Fibroblast of upper back skin (primary cell): ENCODE measurements around the gene RNF168.
A peak's percentile ranks its signal among the peaks of the same experiment; 100 is the strongest.
"Not testable (repeated sequence)": the region's sequence is repeated elsewhere in the genome, so short reads cannot be mapped to it uniquely, and the experiment has no call there.

Source experiments
- DNase-seq: peaks from one replicate; pipeline ENCODE4 v3.0.0-alpha.2; 2013

RNF168 gene, protein sequence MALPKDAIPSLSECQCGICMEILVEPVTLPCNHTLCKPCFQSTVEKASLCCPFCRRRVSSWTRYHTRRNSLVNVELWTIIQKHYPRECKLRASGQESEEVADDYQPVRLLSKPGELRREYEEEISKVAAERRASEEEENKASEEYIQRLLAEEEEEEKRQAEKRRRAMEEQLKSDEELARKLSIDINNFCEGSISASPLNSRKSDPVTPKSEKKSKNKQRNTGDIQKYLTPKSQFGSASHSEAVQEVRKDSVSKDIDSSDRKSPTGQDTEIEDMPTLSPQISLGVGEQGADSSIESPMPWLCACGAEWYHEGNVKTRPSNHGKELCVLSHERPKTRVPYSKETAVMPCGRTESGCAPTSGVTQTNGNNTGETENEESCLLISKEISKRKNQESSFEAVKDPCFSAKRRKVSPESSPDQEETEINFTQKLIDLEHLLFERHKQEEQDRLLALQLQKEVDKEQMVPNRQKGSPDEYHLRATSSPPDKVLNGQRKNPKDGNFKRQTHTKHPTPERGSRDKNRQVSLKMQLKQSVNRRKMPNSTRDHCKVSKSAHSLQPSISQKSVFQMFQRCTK

DNA sequence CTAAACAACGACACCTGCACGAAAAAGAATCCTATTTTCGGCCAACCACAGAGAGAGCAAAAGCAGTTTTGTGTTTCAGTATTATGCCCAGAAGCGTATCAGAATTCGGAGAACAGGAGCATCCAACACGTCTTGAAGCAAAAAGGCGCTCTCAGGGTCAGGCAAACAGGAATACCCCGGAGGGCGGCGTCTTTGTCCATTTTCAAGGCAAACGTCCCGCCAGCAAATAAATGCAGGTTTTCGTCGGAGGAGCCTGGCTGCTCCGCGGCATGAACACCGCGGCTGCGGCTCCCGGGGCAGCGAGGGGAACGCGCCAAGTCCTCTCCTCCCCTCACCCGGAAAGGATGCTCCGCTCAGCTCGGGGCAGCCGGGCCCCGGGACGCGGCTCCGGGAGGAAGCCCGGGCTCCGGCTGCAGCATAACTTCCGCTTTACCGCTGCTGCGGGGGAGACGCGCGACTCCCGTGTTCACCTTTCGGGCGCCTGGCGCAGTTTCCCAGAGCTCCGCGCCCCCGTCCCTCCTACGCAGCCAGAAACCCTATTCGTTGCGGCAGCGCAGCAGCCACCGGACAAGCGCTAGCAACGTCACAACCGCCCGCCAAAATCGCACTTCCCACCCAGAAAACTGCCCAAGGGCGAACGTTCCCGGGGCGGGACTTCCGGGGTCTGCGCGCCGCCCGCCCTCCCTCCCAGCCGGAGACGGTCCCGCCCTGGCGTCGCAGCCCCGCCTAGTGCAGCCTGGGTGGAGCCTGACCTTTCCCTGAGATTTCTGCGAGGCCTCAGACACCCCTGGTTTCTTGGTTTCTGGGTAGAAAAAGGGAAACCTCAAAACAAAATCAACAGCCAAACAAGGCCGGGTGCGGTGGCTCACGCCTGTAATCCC lies at the start of gene RNF168:
Gene RNF168 (minus strand): TSS at position 573 of the 881 bp plus-strand sequence. CDS start 595 bp downstream, outside the sequence.
- peak; percentile 94 for DNase-seq

GRCh38 chr3:196552253-196552652 lies 48.7 kb upstream of the RNF168 start:
- no peak for DNase-seq

DNA sequence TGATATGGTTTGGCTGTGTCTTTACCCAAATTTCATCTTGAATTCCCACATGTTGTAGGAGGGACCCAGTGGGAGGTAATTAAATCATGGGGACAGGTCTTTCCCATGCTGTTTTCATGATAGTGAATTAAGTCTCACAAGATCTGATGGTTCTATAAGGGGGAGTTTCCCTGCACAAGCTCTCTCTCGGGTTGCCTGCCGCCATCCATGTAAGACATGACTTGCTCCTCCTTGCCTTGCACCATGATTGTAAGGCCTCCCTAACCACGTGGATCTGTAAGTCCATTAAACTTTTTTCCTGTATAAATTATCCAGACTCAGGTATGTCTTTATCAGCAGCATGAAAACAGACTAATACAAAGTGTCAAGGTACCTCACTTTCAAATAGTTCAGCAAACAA lies 46.6 kb upstream of the RNF168 start:
- not testable (repeated sequence) for DNase-seq

- DNase-seq: not testable (repeated sequence)
Observed at GRCh38 chr3:196549312-196549711, 45.7 kb upstream of the RNF168 start.

DNA sequence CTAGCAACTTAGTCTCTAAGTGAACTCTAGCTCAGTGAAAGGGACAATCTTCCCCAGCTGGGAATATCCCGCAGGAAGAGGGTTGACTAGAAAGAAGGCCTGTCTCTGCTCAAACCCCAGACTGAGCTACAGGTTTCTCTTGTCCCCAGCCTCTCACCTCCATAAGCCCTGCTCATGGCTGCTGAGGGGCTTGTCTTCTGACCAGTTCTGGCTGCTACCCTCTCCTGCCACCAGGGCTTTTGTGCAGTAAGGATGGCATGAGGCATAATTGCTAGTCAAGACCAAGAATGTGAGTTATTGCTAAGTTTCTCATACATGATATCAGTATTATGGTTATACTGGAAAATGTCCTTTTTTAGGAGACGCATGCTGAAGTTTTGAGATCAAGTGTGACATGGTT lies 43.5 kb upstream of the RNF168 start:
- no peak for DNase-seq

DNA sequence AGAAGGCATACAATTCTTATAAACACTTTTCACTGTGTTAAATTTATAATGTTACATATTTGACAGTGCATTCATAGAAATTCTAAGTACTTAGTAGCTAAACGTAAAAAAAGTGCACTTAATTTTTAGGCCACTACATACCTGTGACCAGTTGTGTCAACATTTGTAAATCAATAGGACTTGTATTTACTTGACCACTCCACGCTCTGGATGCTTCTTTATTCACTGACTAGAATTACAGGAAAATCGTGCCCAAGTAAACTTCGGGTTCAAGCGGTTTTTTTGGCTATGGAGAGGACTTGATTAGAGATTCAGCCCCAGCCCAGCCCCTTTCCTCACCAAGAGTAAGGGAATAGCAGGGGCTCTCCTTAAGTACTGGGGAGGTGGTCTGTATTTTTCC lies 43.0 kb upstream of the RNF168 start:
- no peak for DNase-seq

GRCh38 chr3:196544491-196544992 lies 41.0 kb upstream of the RNF168 start:
- no peak for DNase-seq

DNA sequence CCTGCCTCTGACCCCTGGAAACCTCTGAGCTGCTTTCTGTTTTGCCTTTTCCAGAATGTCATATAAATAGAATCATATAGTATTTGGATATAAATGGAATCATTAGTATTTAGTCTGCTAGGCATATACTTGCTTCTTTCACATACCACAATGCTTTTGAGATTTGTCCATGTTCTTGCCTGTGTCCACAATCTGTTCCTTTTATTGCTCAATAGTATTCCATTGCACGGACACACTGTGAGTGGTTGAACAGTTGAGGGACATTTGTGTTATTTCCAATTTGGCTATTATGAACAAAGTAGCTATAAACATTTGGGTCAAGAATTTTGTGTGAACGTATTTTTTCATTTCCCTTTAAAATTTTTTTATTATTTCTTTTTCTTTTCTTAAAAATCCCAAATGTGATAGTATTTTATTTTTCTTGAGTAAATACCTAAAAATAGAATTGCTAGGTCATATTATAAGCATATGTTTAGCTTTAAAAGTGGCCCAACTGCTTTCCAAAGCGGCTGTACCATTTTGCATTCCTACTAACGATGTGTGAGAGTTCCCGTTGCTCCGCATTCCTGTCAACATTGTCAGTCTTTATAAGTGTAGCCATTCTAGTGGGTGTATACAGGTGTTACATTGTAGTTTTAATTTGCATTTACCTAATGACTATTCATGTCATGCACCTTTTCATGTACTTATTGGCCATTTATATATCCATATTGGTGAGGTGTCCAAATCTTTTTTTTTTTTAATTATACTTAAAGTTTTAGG lies 38.3 kb upstream of the RNF168 start:
- no peak for DNase-seq

DNA sequence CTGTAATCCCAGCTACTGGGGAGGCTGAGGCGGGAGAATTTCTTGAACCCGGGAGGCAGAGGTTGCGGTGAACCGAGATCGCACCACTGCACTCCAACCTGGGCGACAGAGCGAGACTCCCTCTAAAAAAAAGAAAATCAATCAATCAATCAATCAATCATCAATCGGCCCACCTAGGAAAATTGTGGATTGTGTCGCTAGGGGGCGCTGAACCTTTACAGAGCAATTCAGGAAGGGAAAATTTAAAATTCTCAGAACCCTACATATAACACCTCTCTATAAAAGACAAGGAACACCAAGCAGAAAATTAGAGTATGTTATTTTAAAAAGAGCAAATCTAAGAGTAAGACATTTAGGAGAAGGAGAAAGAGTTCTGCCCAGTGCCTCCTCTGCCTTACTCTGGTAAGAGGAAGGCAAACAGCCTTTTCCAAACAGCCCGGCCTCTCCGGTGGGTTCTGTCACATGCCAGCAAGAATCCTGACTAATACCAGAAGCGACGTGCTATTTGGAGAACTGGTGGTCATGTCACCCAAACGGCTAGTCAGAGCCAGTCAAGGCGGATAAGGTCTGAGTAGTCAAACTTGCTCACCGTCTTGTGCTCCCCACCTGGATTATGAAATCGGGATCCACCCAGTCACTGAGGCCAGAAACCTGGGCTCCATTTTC lies 33.9 kb upstream of the RNF168 start:
- DNase-seq: peak; percentile 18

- peak; percentile 40 for DNase-seq
Observed at GRCh38 chr3:196533260-196533681, 29.7 kb upstream of the RNF168 start.

DNA sequence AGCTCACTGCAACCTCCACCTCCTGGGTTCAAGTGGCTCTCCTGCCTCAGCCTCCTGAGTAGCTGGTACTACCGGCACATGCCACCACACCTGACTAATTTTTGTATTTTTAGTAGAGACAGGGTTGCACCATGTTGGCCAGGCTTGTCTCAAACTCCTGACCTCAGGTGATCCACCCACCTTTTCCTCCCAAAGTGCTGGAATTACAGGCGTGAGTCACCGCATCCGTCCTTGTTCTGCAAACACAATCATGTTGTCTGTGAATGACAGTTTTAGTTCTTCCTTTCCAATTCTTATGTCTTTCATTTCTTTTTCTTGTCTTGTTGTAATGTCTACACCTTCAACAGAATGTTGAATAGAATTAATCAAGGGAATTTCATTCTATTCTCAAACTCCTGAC lies 27.9 kb upstream of the RNF168 start:
- no peak for DNase-seq

DNA sequence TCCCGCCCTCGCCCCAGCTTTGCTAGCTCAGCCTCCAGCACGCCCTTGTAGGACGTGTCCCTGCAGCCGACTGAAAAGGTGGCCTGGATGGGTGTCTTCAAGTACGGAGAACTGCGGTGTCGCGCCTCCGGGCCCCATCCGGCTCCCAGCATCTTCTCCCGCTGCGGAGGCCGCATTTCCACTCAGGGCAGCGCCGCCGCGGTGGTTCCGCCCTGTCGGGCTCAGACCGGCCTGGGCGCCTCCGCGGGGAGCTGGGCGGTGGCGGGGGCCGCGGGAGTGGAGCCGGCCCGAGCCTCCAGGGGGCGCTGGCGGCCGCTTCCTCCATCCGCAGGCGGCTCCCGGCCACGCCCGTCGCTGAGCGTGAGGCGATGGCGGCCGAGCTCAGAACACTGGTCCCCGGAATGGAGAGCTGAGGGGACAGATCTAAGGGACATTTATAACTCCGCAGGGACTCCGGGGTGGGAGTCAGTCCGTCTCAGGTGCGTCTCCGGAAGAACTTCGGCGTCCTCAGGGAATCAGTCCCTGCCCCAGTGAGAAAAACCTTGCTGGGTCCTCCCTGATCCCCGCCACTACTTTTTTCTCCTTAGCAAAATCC lies 25.2 kb upstream of the RNF168 start:
- DNase-seq: peak; percentile 59

DNA sequence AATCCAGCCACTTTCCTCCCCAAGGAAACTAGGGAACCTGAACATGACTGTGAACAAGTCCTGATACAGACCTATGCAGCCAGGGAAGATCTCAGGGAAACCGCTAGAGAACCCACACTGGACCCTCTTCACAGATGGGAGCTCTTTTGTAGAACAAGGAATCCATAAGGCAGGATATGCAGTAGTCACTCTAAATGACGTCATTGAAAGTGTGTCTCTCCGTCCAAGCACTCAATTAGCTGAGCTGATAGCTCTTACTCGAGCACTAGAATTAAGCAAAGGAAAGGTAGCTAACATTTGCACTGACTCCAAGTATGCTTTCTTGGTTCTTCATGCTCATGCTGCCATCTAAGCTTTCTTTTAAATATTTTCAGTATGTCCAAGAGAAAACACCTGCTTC lies 21.6 kb upstream of the RNF168 start:
- no peak for DNase-seq

DNA sequence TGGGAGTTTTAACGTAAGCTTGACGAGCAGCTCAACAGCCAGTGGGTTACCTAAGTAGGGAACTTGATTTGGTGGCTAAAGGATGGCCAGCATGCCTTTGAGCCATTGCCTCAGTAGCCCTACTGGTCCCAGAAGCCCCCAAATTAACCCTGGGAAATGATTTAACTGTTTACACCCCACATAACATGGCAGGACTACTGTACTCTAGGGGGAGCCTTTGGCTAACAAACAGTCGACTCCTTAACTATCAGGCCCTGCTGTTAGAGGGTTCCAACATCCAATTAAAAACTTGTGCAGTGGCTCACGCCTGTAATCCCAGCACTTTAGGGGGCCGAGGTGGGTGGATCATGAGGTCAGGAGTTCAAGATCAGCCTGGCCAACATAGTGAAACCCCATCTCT lies 21.0 kb upstream of the RNF168 start:
- no peak for DNase-seq

- DNase-seq: no peak
Observed at GRCh38 chr3:196523841-196524240, 20.3 kb upstream of the RNF168 start.

DNA sequence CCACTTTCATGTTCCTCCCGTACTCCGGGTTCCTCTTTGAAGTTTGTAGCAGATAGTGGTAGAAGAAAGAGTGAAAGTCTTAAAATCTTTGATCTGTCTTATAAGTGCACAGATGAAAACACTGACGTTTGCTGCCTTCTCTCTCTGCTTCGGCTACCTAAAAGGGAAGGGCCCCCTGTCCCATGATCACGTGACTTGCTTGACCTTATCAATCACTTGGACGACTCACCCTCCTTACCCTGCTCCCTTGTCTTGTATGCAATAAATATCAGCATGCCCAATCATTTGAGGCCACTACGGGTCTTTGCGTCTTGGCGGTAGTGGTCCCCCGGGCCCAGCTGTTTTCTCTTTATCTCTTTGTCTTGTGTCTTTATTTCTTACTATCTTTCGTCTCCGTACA lies 17.7 kb upstream of the RNF168 start:
- not testable (repeated sequence) for DNase-seq

DNA sequence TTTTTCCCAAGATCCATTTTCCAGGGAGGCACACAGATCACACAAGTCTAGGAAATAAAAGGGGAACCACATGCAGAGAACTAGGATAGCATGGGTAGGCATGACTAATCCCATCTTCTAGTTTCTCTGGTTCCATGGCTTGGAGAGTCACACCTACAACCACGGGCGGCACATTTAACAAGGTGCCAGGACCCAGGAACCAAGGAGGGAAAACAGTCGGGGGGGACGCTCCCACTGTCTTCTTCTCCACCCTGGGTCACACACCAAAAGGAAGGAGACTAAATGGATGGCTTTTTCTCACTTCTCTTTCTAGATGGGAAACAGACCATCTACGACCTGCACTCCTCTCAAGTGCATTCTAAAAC lies 16.1 kb upstream of the RNF168 start:
- DNase-seq: no peak

GRCh38 chr3:196518966-196519717 lies 15.6 kb upstream of the RNF168 start:
- peak; percentile 38 for DNase-seq

- DNase-seq: no peak
Observed at GRCh38 chr3:196517919-196518318, 14.4 kb upstream of the RNF168 start.

GRCh38 chr3:196517162-196517800 lies 13.7 kb upstream of the RNF168 start:
- DNase-seq: no peak
